ENCODE data around the gene TMEM253. TPM values are rescaled to one million over a fixed set of nuclear protein-coding genes. Genes with fewer than 3 reads are reported as not detected.

Gene TMEM253
- total RNA-seq, 4 donors from 2014 or later: 0.23 TPM; not detected in 3

- WGBS: 69% methylated on average over 17 of the region's 17 CpGs
- Histone ChIP-seq H3K4me3 (no peak overlapping the region), H3K9me3 (no peaks in the 10 kb centered on the region), H3K36me3 (peaks cover 34 to 97% (median 79%) of the 10 kb centered on the region in 4 donors), H3K27ac (replicated peaks in 1 of 4) (peak overlapping the region in 2 of 4 donors; percentile 45 to 64), H3K4me1 (peaks cover 9 to 29% (median 19%) of the 10 kb centered on the region in 4 donors), H3K27me3 (no peaks in the 10 kb centered on the region)
- intact Hi-C loops (cut with DNase I): no loop called here
- DNase-seq (ENCODE audit: extremely low spot score): no peak
- TF ChIP-seq POLR2A (IDR thresholded peaks at IDR 0.05; ENCODE audit: low read depth) (no peak), POLR2AphosphoS5 (IDR thresholded peaks at IDR 0.05) (peak in 1 of 2 donors; percentile 42)
These were observed 15.6 kb upstream of the TMEM253 start for GRCh38 chr14:21084998-21085853.

GRCh38 chr14:21086908-21087293 is 14.0 kb upstream of the TMEM253 start:
- 85% methylated on average over 4 of the region's 4 CpGs for WGBS

DNA sequence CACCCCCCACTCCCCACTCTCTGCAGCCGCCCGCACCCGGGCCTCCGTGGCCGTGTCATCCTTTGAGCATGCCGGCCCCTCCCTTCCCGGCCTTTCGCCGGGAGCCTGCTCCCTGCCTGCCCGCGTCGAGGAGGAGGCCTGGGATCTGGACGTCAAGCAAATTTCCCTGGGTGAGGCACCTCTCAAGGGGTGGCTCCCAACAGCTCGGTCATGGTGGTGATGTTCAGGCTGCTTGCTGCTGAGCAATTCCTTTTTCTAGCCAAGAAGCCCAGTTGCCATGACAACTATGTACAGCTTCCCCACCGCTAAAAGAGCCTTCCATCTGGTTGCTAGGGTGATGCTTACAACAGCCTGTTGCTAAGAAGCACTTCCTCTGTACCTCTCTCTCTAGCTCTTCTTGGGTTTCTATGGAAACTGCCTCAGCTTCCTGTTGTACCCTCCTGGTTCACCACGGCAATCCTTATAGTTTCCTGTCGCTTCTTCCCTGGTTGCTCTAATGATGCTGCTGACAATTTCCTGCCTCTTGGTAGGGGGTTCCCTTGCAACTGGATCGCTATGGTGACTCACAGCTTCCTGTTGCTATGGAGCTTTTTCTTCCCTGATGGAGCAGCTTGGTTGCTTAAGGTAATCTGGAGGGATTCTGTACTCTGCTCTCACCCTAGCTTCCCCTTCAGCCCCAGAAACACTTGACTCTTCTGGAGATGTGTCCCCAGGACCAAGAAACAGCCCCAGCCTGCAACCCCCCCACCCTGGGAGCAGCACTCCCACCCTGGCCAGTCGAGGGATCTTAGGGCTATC is 13.4 kb upstream of the TMEM253 start:
- peak in 1 of 2 donors; percentile 36 for TF ChIP-seq POLR2AphosphoS5 (IDR thresholded peaks at IDR 0.05)
- TF ChIP-seq POLR2A (IDR thresholded peaks at IDR 0.05; ENCODE audit: low read depth): no peak
- peak overlapping the region in 3 of 4 donors; percentile 3 to 51 (median 34) for H3K27ac ChIP-seq (replicated peaks in 1 of 4)
- peaks cover 37 to 97% (median 77%) of the 10 kb centered on the region in 4 donors for H3K36me3 ChIP-seq
- intact Hi-C loops (cut with DNase I): no loop called here
- H3K27me3 ChIP-seq: no peaks in the 10 kb centered on the region
- no peak overlapping the region for H3K4me3 ChIP-seq
- 21% methylated on average over 16 of the region's 19 CpGs for WGBS
- no peak for DNase-seq (ENCODE audit: extremely low spot score)
- no peaks in the 10 kb centered on the region for H3K9me3 ChIP-seq
- peaks cover 9 to 37% (median 33%) of the 10 kb centered on the region in 4 donors for H3K4me1 ChIP-seq

More at GRCh38 chr14:21086908-21087293, 14.0 kb upstream of the TMEM253 start:
- H3K4me1 ChIP-seq: peaks cover 9 to 31% (median 27%) of the 10 kb centered on the region in 4 donors
- peaks cover 40 to 97% (median 79%) of the 10 kb centered on the region in 4 donors for H3K36me3 ChIP-seq
- peak overlapping the region in 3 of 4 donors; percentile 3 to 51 (median 34) for H3K27ac ChIP-seq (replicated peaks in 1 of 4)
- H3K4me3 ChIP-seq: no peak overlapping the region
- intact Hi-C loops (cut with DNase I): no loop called here
- no peak for DNase-seq (ENCODE audit: extremely low spot score)
- no peak for TF ChIP-seq POLR2AphosphoS5 (IDR thresholded peaks at IDR 0.05)
- no peak for TF ChIP-seq CTCF (IDR thresholded peaks at IDR 0.05)
- no peak for TF ChIP-seq EP300 (IDR thresholded peaks at IDR 0.05)
- TF ChIP-seq POLR2A (IDR thresholded peaks at IDR 0.05; ENCODE audit: low read depth): no peak
- H3K27me3 ChIP-seq: no peaks in the 10 kb centered on the region
- H3K9me3 ChIP-seq: no peaks in the 10 kb centered on the region

GRCh38 chr14:21088687-21089086 is 12.2 kb upstream of the TMEM253 start:
- H3K36me3 ChIP-seq: peaks cover 33 to 95% (median 75%) of the 10 kb centered on the region in 4 donors
- H3K9me3 ChIP-seq: no peaks in the 10 kb centered on the region
- 66% methylated on average over 4 of the region's 4 CpGs for WGBS
- peak overlapping the region in 2 of 4 donors; percentile 12 to 18 for H3K27ac ChIP-seq (replicated peaks in 1 of 4)
- H3K4me3 ChIP-seq: no peak overlapping the region
- DNase-seq (ENCODE audit: extremely low spot score): no peak
- TF ChIP-seq POLR2A (IDR thresholded peaks at IDR 0.05; ENCODE audit: low read depth) (no peak), POLR2AphosphoS5 (IDR thresholded peaks at IDR 0.05) (no peak), CTCF (IDR thresholded peaks at IDR 0.05) (no peak), EP300 (IDR thresholded peaks at IDR 0.05) (no peak)
- H3K4me1 ChIP-seq: peaks cover 9 to 44% (median 42%) of the 10 kb centered on the region in 4 donors
- H3K27me3 ChIP-seq: no peaks in the 10 kb centered on the region
- intact Hi-C loops (cut with DNase I): no loop called here

DNA sequence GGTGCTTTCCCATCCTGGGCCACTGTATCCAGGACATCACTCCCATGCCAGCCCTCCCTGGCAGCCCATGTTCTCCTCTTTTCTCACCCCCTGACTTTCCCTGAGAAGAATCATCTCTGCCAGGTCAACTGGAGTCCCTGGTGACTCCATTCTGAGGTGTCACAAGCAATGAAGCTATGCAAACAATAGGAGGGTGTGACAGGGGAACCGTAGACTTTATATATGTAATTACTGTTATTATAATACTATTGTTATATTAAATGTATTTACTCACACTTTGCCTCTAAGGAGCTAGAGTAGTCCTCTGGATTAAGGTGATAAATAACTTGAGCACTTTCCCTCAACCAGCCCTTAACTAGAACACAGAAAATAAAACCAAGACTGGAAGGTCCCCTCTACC is 11.6 kb upstream of the TMEM253 start:
- no peak for DNase-seq (ENCODE audit: extremely low spot score)
- Histone ChIP-seq H3K36me3 (peaks cover 33 to 89% (median 69%) of the 10 kb centered on the region in 4 donors), H3K27ac (replicated peaks in 1 of 4) (peak overlapping the region in 2 of 4 donors; percentile 18 to 43), H3K4me1 (peaks cover 9 to 50% (median 47%) of the 10 kb centered on the region in 4 donors), H3K9me3 (no peaks in the 10 kb centered on the region), H3K4me3 (no peak overlapping the region), H3K27me3 (no peaks in the 10 kb centered on the region)
- WGBS: 55% methylated on average over 1 of the region's 1 CpG
- TF ChIP-seq POLR2AphosphoS5 (IDR thresholded peaks at IDR 0.05) (no peak), CTCF (IDR thresholded peaks at IDR 0.05) (no peak), POLR2A (IDR thresholded peaks at IDR 0.05; ENCODE audit: low read depth) (no peak), EP300 (IDR thresholded peaks at IDR 0.05) (no peak)
- intact Hi-C loops (cut with DNase I): no loop called here
